Ishikawa (cell line): Measurements from ENCODE around the gene S100A6.

Source experiments
- MAX ChIP-seq: IDR thresholded peaks from 2 replicates; pipeline ENCODE4 v1.6.1; 2012
- RAD21 ChIP-seq: IDR thresholded peaks from 2 replicates; pipeline ENCODE4 v1.6.1; 2012; ENCODE audit warnings: low read depth

GRCh38 chr1:153503766-153504165, 32.0 kb downstream of the S100A6 start:
- TF ChIP-seq MAX (no peak), RAD21 (no peak)
